ENCODE measurements around the gene SOCS3. TPM values are rescaled to one million over a fixed set of nuclear protein-coding genes. Genes with fewer than 3 reads are reported as not detected.

Gene SOCS3
- total RNA-seq, 2 donors from 2014 or later = 10.6 to 59.6 TPM

DNA sequence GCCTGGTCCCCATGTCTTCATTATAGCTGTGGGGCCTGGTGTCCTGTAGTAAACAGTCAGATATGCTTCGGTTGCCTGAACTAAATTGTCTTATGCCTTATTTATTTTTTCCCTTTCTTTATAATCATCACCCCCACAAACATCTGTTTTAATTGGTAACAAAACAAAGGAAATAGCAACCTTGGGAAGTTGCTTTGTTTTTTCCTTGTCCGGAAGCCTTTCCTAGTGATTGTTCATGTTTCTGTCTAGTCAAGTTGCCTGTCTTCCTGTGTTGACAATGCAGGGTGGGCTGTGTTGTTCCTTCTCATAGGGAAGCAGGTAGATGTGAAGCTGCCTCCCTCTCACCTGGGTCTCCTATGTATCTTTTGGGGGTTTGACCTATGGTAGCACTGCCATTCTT, 35.3 kb upstream of the SOCS3 start:
- Histone ChIP-seq H3K27ac (no peak overlapping the region), H3K27me3 (replicated peaks; ENCODE audit: insufficient read depth) (no peaks in the 10 kb centered on the region), H3K4me3 (no peak overlapping the region), H3K36me3 (peaks cover 2 to 4% of the 10 kb centered on the region in 2 donors), H3K4me1 (replicated peaks) (peaks cover 11% of the 10 kb centered on the region), H3K9me3 (no peaks in the 10 kb centered on the region)
- no peak for DNase-seq (ENCODE audit: low spot score)
- TF ChIP-seq POLR2AphosphoS5 (IDR thresholded peaks at IDR 0.05) (no peak), POLR2A (IDR thresholded peaks at IDR 0.05) (no peak)
- TF ChIP-seq, protein P1, sequence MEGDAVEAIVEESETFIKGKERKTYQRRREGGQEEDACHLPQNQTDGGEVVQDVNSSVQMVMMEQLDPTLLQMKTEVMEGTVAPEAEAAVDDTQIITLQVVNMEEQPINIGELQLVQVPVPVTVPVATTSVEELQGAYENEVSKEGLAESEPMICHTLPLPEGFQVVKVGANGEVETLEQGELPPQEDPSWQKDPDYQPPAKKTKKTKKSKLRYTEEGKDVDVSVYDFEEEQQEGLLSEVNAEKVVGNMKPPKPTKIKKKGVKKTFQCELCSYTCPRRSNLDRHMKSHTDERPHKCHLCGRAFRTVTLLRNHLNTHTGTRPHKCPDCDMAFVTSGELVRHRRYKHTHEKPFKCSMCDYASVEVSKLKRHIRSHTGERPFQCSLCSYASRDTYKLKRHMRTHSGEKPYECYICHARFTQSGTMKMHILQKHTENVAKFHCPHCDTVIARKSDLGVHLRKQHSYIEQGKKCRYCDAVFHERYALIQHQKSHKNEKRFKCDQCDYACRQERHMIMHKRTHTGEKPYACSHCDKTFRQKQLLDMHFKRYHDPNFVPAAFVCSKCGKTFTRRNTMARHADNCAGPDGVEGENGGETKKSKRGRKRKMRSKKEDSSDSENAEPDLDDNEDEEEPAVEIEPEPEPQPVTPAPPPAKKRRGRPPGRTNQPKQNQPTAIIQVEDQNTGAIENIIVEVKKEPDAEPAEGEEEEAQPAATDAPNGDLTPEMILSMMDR (IDR thresholded peaks at IDR 0.05) = no peak
- WGBS = 94% methylated on average over 2 of the region's 2 CpGs
- intact Hi-C loops (cut with DNase I) = no loop called here

DNA sequence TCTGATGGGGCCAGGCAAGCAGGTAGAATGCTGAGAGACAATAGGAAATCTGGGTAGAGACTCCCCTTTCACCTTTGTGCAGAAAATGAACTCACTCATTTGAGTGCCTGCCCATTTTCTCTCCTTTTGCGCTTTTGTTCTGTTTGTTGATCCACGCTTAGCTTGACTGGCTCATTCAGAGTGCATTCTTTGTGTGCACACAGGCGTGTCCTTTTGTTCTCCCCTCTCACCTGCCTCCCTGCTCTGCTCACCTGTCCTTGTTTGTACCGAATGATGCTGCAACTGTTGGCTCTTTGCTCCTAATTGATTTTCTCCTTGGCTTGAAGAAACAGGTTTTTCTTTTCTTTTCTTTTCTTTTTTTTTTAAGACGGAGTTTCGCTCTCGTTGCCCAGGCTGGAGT, 34.3 kb upstream of the SOCS3 start:
- WGBS = 55% methylated on average over 7 of the region's 7 CpGs
- H3K36me3 ChIP-seq = peaks cover 2 to 4% of the 10 kb centered on the region in 2 donors

DNA sequence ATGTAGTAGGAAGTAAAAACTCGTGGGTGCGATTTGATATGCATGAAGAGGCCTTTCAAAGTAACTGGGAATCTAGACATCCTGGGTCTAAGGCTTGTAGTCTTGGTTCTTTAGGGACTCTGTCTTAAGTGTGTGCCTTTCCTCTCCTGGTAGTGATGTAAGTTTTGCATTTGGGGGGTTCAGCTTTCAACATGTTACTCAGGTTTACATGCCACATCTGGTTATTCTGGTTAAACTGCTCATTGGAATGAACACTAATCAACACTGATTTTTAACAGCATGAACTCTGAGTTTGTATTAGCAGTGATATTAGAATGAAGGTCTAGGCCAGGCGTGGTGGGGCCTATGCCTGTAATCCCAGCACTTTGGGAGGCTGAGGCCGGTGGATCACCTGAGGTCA, 33.7 kb upstream of the SOCS3 start:
- H3K4me3 ChIP-seq = no peak overlapping the region
- WGBS = 77% methylated on average over 4 of the region's 4 CpGs
- H3K27ac ChIP-seq = no peak overlapping the region
- intact Hi-C loops (cut with DNase I) = no loop called here
- H3K27me3 ChIP-seq (replicated peaks; ENCODE audit: insufficient read depth) = no peaks in the 10 kb centered on the region
- TF ChIP-seq, protein P1 (IDR thresholded peaks at IDR 0.05) = no peak
- no peak for TF ChIP-seq POLR2A (IDR thresholded peaks at IDR 0.05)
- TF ChIP-seq POLR2AphosphoS5 (IDR thresholded peaks at IDR 0.05) = no peak
- no peak for DNase-seq (ENCODE audit: low spot score)
- no peaks in the 10 kb centered on the region for H3K9me3 ChIP-seq
- no peaks in the 10 kb centered on the region for H3K36me3 ChIP-seq
- H3K4me1 ChIP-seq (replicated peaks) = peaks cover 11% of the 10 kb centered on the region

More for the DNA sequence above, 34.3 kb upstream of the SOCS3 start:
- H3K27me3 ChIP-seq (replicated peaks; ENCODE audit: insufficient read depth) = no peaks in the 10 kb centered on the region
- H3K9me3 ChIP-seq = no peaks in the 10 kb centered on the region
- H3K4me3 ChIP-seq = no peak overlapping the region
- TF ChIP-seq POLR2AphosphoS5 (IDR thresholded peaks at IDR 0.05) = no peak
- TF ChIP-seq POLR2A (IDR thresholded peaks at IDR 0.05) = no peak
- TF ChIP-seq, protein P1 (IDR thresholded peaks at IDR 0.05) = no peak
- H3K4me1 ChIP-seq (replicated peaks) = peaks cover 11% of the 10 kb centered on the region
- no peak for DNase-seq (ENCODE audit: low spot score)
- intact Hi-C loops (cut with DNase I) = no loop called here
- no peak overlapping the region for H3K27ac ChIP-seq

DNA sequence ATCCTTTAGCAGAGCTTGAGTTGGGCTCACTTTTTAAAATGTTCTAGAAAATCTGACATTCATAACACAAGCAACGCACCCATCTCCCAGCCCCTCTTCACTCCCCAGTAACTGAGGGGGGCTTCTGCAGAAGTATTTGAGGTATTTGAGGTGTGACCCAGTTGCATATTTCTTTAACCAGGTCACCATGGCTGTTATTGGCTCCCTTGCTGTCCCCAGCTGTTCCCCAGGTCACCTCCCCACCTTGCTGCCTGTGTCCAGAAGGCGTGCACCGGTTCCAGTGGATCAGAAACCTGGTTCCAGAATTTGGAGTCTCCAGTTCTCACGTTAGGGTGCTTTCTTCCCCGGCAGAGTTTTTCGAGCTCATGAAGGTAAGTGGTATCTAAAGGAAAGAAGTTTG, 32.4 kb upstream of the SOCS3 start:
- H3K9me3 ChIP-seq = no peaks in the 10 kb centered on the region
- 94% methylated on average over 6 of the region's 6 CpGs for WGBS
- TF ChIP-seq, protein P1 (IDR thresholded peaks at IDR 0.05) = no peak
- no peak for TF ChIP-seq POLR2AphosphoS5 (IDR thresholded peaks at IDR 0.05)
- no peak for TF ChIP-seq POLR2A (IDR thresholded peaks at IDR 0.05)
- no peak for DNase-seq (ENCODE audit: low spot score)
- no peak overlapping the region for H3K4me3 ChIP-seq
- H3K36me3 ChIP-seq = no peaks in the 10 kb centered on the region
- no peak overlapping the region for H3K27ac ChIP-seq
- peaks cover 5% of the 10 kb centered on the region for H3K4me1 ChIP-seq (replicated peaks)
- intact Hi-C loops (cut with DNase I) = no loop called here
- no peaks in the 10 kb centered on the region for H3K27me3 ChIP-seq (replicated peaks; ENCODE audit: insufficient read depth)

DNA sequence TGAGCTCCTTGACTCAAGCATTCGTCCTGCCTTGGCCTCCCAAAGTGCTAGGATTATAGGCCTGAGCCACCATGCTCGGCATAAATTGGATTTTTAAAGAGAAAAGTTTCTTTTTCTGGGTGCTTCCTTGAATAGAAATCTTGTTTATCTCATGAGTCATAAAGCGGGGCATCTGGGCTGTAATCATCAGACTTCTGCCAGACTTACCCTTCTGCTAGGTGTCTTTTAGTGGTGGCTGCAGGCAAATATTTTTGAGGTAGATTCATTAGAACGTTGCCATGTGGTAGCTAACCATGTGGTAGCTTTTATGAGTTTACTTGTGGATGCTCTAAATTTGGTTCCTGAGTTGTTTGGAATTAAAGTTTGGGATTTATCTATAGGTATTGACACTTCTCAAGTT, 32.0 kb upstream of the SOCS3 start:
- Histone ChIP-seq H3K27me3 (replicated peaks; ENCODE audit: insufficient read depth) (no peaks in the 10 kb centered on the region), H3K27ac (no peak overlapping the region), H3K4me1 (replicated peaks) (peaks cover under 1% of the 10 kb centered on the region), H3K4me3 (no peak overlapping the region), H3K9me3 (no peaks in the 10 kb centered on the region), H3K36me3 (no peaks in the 10 kb centered on the region)
- WGBS = 66% methylated on average over 4 of the region's 4 CpGs
- TF ChIP-seq POLR2A (IDR thresholded peaks at IDR 0.05) (no peak), POLR2AphosphoS5 (IDR thresholded peaks at IDR 0.05) (no peak)
- TF ChIP-seq, protein P1 (IDR thresholded peaks at IDR 0.05) = no peak
- no peak for DNase-seq (ENCODE audit: low spot score)
- intact Hi-C loops (cut with DNase I) = no loop called here

All from prostate gland (tissue), 2 donors.